Tibial nerve (tissue), 4 donors: ENCODE results near the gene TCAP. TPM values are rescaled to one million over a fixed set of nuclear protein-coding genes. Genes with fewer than 3 reads are reported as not detected.

ENCODE experiments used
- DNase-seq, 2 donors: peaks; one replicate each; pipeline ENCODE4 v3.0.0-alpha.2; 2019; ENCODE audit warnings: low spot score in 2 of 2
- H3K27ac ChIP-seq, 4 donors: fragments of 200-600 bp; sonication (generic) in 3 of 4; one replicate each; pipeline ENCODE4 v1.5.1; 2017 to 2019; ENCODE audit warnings: mild to moderate bottlenecking in 1 of 4
- H3K27me3 ChIP-seq, 2 donors: fragments of 200-600 bp; sonication (generic) in 1 of 2; one replicate each; pipeline versions ENCODE4 v1.5.1 to v1.6.0; 2017 to 2019
- H3K36me3 ChIP-seq, 3 donors: fragments of 200-600 bp; sonication (generic); one replicate each; pipeline ENCODE4 v1.5.1; 2018 to 2019
- H3K4me1 ChIP-seq, 4 donors: fragments of 200-600 bp; sonication (generic) in 3 of 4; one replicate each; pipeline ENCODE4 v1.5.1; 2017 to 2019
- H3K4me3 ChIP-seq, 4 donors: fragments of 200-600 bp; sonication (generic) in 3 of 4; one replicate each; pipeline ENCODE4 v1.5.1; 2017 to 2019; ENCODE audit warnings: mild to moderate bottlenecking in 1 of 4, moderate library complexity in 1 of 4
- H3K9me3 ChIP-seq, 4 donors: fragments of 200-600 bp; sonication (generic) in 3 of 4; one replicate each; pipeline ENCODE4 v1.5.1; 2017 to 2019
- CTCF ChIP-seq, 5 experiments: fragments of 200-600 bp in 3 of 5; fragments of 450-650 bp in 2 of 5; sonication (generic) in 3 of 5; IDR thresholded peaks; one replicate each; pipeline ENCODE4 v1.5.1; 2016 to 2019; ENCODE audit warnings: antibody characterized with exemption in 5 of 5, mild to moderate bottlenecking in 3 of 5, moderate library complexity in 2 of 5
- EP300 ChIP-seq, 2 donors: sonication (generic); formaldehyde crosslinking; IDR thresholded peaks; one replicate each; pipeline ENCODE4 v1.6.1; 2017; ENCODE audit warnings: antibody characterized with exemption in 2 of 2, mild to moderate bottlenecking in 1 of 2
- POLR2A ChIP-seq, 2 donors: fragments of 450-650 bp; IDR thresholded peaks; one replicate each; pipeline ENCODE4 v1.6.1; 2017; ENCODE audit warnings: antibody characterized with exemption in 2 of 2, mild to moderate bottlenecking in 2 of 2, moderate library complexity in 2 of 2
- WGBS, 2 donors: methylation state at CpG; one replicate each; pipeline ENCODE4 v1.1.5; 2018; 5-methylcytosine and 5-hydroxymethylcytosine counted together
- total RNA-seq, 4 donors: library from RNA; depleted of rRNA; stranded (reverse); fragments of >200 nt; gene quantifications; one replicate each; pipeline ENCODE4 v1.1.0, GENCODE V29; 2016

The TCAP gene
- total RNA-seq, 4 donors from 2014 or later, result 0.30 to 5.5 (median 0.61) TPM

DNA sequence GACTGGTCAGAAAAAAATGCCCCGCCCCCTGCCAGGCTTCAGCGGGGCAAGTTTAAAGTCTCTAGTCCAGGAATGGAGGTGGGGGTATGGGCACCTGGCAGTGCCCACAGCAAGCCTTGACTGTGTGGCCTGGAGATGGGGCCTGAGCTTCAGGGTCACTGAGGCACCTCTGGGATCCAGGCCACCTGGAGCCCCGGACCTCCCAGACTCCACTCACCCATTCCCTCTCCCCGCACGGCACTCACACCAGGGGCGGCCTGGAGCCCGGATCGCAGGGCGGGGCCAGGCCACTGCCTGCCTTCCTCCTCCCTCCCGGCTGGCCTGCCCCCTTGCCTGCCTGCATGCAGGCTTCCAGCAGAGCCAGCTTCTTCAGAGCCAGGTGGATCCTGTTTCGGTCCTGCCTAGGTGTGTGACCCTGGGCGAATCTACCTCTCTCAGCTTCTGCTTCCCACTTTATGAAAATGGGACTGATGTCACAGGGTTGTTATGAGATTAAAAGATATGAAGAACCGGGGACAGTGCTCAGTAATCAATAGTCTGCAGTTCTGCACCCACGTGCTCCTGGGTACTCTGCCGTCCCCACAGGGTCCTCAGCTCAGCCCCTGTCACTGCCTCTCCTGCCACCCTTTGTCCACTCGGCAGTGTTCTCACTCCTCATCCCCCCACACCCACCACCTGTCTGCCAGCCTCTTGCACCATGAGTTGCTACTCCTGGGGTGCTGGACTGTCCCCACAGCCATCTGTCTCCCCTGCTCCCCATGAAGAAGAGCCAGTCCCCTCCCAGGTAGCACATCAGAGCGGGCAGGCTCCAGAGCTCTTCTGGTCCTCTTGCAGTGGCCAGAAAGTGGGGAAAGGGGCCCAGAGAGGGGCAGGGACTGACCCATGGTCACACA is 1.2 kb upstream of the TCAP start:
- no peak overlapping the region for H3K4me3 ChIP-seq
- DNase-seq, result no peak
- peaks cover 0 to 48% (median 10%) of the 10 kb centered on the region in 3 donors for H3K36me3 ChIP-seq
- peak overlapping the region in 3 of 4 donors; percentile 27 to 64 (median 33) for H3K27ac ChIP-seq
- H3K9me3 ChIP-seq, result no peaks in the 10 kb centered on the region
- no peak for TF ChIP-seq CTCF (IDR thresholded peaks at IDR 0.05)
- no peak for TF ChIP-seq POLR2A (IDR thresholded peaks at IDR 0.05)
- no peak for TF ChIP-seq EP300 (IDR thresholded peaks at IDR 0.05)
- peaks cover 0 to 33% of the 10 kb centered on the region in 2 donors for H3K27me3 ChIP-seq
- peaks cover 0 to 100% (median 62%) of the 10 kb centered on the region in 4 donors for H3K4me1 ChIP-seq
- WGBS, 2 donors, result 47 to 50% methylated on average over 11 to 16 of the region's 17 CpGs

- Histone ChIP-seq H3K9me3 (no peaks in the 10 kb centered on the region), H3K36me3 (peaks cover 0 to 30% (median 5%) of the 10 kb centered on the region in 3 donors), H3K27me3 (peaks cover 0 to 51% of the 10 kb centered on the region in 2 donors), H3K4me1 (peaks cover 0 to 84% (median 46%) of the 10 kb centered on the region in 4 donors), H3K4me3 (no peak overlapping the region), H3K27ac (peak overlapping the region in 2 of 4 donors; percentile 60 to 70)
- TF ChIP-seq POLR2A (IDR thresholded peaks at IDR 0.05) (no peak), EP300 (IDR thresholded peaks at IDR 0.05) (no peak), CTCF (IDR thresholded peaks at IDR 0.05) (no peak)
- WGBS, 2 donors, result 79 to 93% methylated on average over 2 to 3 of the region's 17 CpGs
- DNase-seq, result no peak
Observed at GRCh38 chr17:39665642-39666224, 584 bp downstream of the TCAP start.

DNA sequence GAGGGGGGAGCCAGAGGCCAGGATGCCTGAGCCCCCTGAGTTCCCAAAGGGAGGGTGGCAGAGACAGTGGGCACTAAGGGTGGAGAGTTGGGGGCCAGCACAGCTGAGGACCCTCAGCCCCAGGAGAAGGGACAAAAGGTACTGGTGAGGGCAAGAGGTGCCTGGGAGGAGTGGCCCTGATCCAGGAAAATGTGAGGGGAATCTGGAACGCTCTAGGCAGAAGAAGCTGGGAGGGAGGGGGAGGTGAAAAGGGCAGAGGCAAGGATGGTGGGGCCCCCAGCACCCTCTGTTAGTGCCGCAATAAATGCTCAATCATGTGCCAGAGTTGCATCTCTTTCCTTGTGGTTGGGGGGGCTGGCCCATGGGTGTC is 1.1 kb downstream of the TCAP start:
- Histone ChIP-seq H3K9me3 (no peaks in the 10 kb centered on the region), H3K27me3 (peaks cover 0 to 56% of the 10 kb centered on the region in 2 donors), H3K27ac (peak overlapping the region in 2 of 4 donors; percentile 60 to 70), H3K36me3 (peaks cover 0 to 26% (median under 1%) of the 10 kb centered on the region in 3 donors), H3K4me3 (no peak overlapping the region), H3K4me1 (peaks cover 0 to 79% (median 46%) of the 10 kb centered on the region in 4 donors)
- WGBS, 2 donors, result 29 to 42% methylated on average over 2 of the region's 2 CpGs
- TF ChIP-seq EP300 (IDR thresholded peaks at IDR 0.05) (no peak), CTCF (IDR thresholded peaks at IDR 0.05) (no peak), POLR2A (IDR thresholded peaks at IDR 0.05) (no peak)
- no peak for DNase-seq

GRCh38 chr17:39666601-39667261 is 1.6 kb downstream of the TCAP start:
- Histone ChIP-seq H3K27ac (peak overlapping the region; percentile 27 to 70 (median 52)), H3K4me1 (peaks cover 0 to 77% (median 46%) of the 10 kb centered on the region in 4 donors)
- no peak for DNase-seq

GRCh38 chr17:39667262-39667944 is 2.3 kb downstream of the TCAP start:
- H3K27ac ChIP-seq, result peak overlapping the region; percentile 27 to 70 (median 52)

More at GRCh38 chr17:39666601-39667261, 1.6 kb downstream of the TCAP start:
- H3K36me3 ChIP-seq, result peaks cover 0 to 20% (median 0%) of the 10 kb centered on the region in 3 donors
- peak overlapping the region in 3 of 4 donors; percentile 39 to 54 (median 53) for H3K4me3 ChIP-seq
- peak in 1 of 2 donors; percentile 19 for TF ChIP-seq EP300 (IDR thresholded peaks at IDR 0.05)
- no peak for TF ChIP-seq POLR2A (IDR thresholded peaks at IDR 0.05)
- peaks cover 0 to 59% of the 10 kb centered on the region in 2 donors for H3K27me3 ChIP-seq
- WGBS, 2 donors, result 54 to 60% methylated on average over 10 to 11 of the region's 11 CpGs
- H3K9me3 ChIP-seq, result no peaks in the 10 kb centered on the region

More at GRCh38 chr17:39667262-39667944, 2.3 kb downstream of the TCAP start:
- TF ChIP-seq POLR2A (IDR thresholded peaks at IDR 0.05) (no peak), EP300 (IDR thresholded peaks at IDR 0.05) (peak in 1 of 2 donors; percentile 33), CTCF (IDR thresholded peaks at IDR 0.05) (no peak)
- Histone ChIP-seq H3K9me3 (no peaks in the 10 kb centered on the region), H3K4me3 (peak overlapping the region; percentile 15 to 54 (median 46)), H3K36me3 (peaks cover 0 to 14% (median 0%) of the 10 kb centered on the region in 3 donors), H3K27me3 (peaks cover 0 to 59% of the 10 kb centered on the region in 2 donors), H3K4me1 (peaks cover 0 to 76% (median 46%) of the 10 kb centered on the region in 4 donors)
- no peak for DNase-seq
- WGBS, 2 donors, result 14 to 16% methylated on average over 26 to 44 of the region's 49 CpGs
